ENCODE measurements around the gene VPREB3.

The VPREB3 gene

GRCh38 chr22:23742505-23743264 lies 11.5 kb downstream of the VPREB3 start:
- no peak for DNase-seq (ENCODE audit: low spot score)

GRCh38 chr22:23737696-23738095 lies 16.5 kb downstream of the VPREB3 start:
- DNase-seq (ENCODE audit: low spot score), result no peak

GRCh38 chr22:23728108-23728507 lies 26.1 kb downstream of the VPREB3 start:
- peak; percentile 57 for DNase-seq (ENCODE audit: low spot score)

GRCh38 chr22:23722724-23723123 lies 31.5 kb downstream of the VPREB3 start:
- no peak for DNase-seq (ENCODE audit: low spot score)

GRCh38 chr22:23722160-23722559 lies 32.1 kb downstream of the VPREB3 start:
- no peak for DNase-seq (ENCODE audit: low spot score)

- DNase-seq (ENCODE audit: low spot score), result no peak
Measured at GRCh38 chr22:23720855-23721254, 33.4 kb downstream of the VPREB3 start.

GRCh38 chr22:23718371-23719165 lies 35.7 kb downstream of the VPREB3 start:
- DNase-seq (ENCODE audit: low spot score), result no peak

GRCh38 chr22:23716811-23717801 lies 37.1 kb downstream of the VPREB3 start:
- peak; percentile 96 for DNase-seq (ENCODE audit: low spot score)

GRCh38 chr22:23715806-23716375 lies 38.3 kb downstream of the VPREB3 start:
- DNase-seq (ENCODE audit: low spot score), result no peak

GRCh38 chr22:23714596-23715578 lies 39.3 kb downstream of the VPREB3 start:
- DNase-seq (ENCODE audit: low spot score), result no peak

- DNase-seq (ENCODE audit: low spot score), result no peak
Measured at GRCh38 chr22:23713696-23714595, 40.3 kb downstream of the VPREB3 start.

- no peak for DNase-seq (ENCODE audit: low spot score)
Measured at GRCh38 chr22:23712256-23712655, 42.0 kb downstream of the VPREB3 start.

GRCh38 chr22:23709107-23709506 lies 45.1 kb downstream of the VPREB3 start:
- no peak for DNase-seq (ENCODE audit: low spot score)

GRCh38 chr22:23708270-23708669 lies 46.0 kb downstream of the VPREB3 start:
- no peak for DNase-seq (ENCODE audit: low spot score)

GRCh38 chr22:23705358-23705757 lies 48.9 kb downstream of the VPREB3 start:
- DNase-seq (ENCODE audit: low spot score), result no peak

- no peak for DNase-seq (ENCODE audit: low spot score)
Measured at GRCh38 chr22:23704829-23705228, 49.4 kb downstream of the VPREB3 start.

GRCh38 chr22:23704062-23704461 lies 50.2 kb downstream of the VPREB3 start:
- no peak for DNase-seq (ENCODE audit: low spot score)

Data from Ammon's horn (tissue), 1 donor.